GM12892 (cell line): ENCODE results near the gene CPNE7.

Experiments used
- POLR2A ChIP-seq: IDR thresholded peaks from 2 replicates; pipeline ENCODE4 v1.6.1; 2011; ENCODE audit warnings: low read depth, low read length, control low read depth
- POLR2AphosphoS5 ChIP-seq: IDR thresholded peaks from 2 replicates; pipeline ENCODE4 v1.6.1; 2011; ENCODE audit warnings: low read depth, low read length, control low read depth

DNA sequence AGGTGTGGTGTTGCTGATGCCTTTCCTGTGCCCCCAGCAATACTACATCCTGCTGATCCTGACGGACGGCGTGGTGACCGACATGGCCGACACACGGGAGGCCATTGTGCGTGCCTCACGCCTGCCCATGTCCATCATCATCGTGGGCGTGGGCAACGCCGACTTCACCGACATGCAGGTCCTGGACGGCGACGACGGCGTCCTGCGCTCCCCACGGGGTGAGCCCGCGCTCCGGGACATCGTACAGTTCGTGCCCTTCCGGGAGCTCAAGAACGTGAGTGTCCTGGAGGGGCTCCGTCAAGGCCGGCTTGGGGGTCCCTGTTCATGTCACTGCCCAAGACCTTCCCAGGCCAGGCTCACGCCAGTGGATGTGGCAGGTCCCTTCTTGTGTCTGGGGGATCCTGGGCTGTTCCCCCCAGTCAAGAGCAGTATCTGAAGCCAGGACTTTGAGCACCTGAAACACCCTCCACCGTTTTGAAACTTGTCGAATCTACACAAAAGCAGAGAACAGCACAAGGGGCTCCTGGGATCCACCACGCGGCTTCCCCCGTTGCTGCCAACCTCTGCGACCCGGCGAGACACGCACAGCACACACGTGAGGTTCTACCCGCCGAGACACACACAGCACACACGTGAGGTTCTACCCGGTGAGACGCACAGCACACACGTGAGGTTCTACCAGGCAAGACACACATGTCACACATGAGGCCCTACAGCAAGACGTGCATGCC lies 19.9 kb downstream of the CPNE7 start:
- TF ChIP-seq POLR2A (no peak), POLR2AphosphoS5 (no peak)
